Coronary artery (tissue), 2 donors: ENCODE data around the gene PTGES2.
A peak's percentile ranks its signal among the peaks of the same experiment; 100 is the strongest.
"Not testable (repeated sequence)": the region's sequence is repeated elsewhere in the genome, so short reads cannot be mapped to it uniquely, and the experiment has no call there.

Experiments
- DNase-seq: peaks from one replicate; pipeline ENCODE4 v3.0.0-alpha.2; 2017; ENCODE audit warnings: low spot score
- H3K27ac ChIP-seq, 2 donors: fragments of 200-600 bp; sonication (generic); one replicate each; pipeline ENCODE4 v1.5.1; 2016 to 2019
- H3K4me3 ChIP-seq: fragments of 200-600 bp; sonication (generic); 2 replicates; pipeline ENCODE4 v1.5.1; 2016; ENCODE audit warnings: mild to moderate bottlenecking, moderate library complexity
- TF ChIP-seq, protein P1 (sequence below): fragments of 200-600 bp; sonication (generic); IDR thresholded peaks from one replicate; pipeline ENCODE4 v1.5.1; 2019; ENCODE audit warnings: antibody characterized with exemption

PTGES2 gene

DNA sequence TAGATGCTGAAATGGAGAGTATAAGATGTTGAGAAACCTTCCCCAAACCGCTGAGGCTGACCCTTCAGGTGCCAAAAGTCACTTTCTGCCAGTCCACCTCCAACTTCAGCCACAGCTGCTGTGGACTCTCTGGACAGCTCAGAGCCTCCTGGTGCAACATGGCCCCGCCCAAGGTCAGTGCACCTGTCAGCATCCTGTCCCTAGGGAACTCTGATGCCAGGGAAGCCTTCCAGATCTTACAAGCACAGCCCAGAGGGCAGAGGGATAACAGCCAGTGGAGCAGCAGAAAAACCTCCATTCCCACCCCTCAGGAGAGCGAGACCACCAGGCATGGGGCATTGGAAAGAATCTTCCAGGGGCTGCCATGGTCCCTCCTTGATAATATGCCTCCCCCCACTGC lies 10.5 kb upstream of the PTGES2 start:
- TF ChIP-seq, protein P1, sequence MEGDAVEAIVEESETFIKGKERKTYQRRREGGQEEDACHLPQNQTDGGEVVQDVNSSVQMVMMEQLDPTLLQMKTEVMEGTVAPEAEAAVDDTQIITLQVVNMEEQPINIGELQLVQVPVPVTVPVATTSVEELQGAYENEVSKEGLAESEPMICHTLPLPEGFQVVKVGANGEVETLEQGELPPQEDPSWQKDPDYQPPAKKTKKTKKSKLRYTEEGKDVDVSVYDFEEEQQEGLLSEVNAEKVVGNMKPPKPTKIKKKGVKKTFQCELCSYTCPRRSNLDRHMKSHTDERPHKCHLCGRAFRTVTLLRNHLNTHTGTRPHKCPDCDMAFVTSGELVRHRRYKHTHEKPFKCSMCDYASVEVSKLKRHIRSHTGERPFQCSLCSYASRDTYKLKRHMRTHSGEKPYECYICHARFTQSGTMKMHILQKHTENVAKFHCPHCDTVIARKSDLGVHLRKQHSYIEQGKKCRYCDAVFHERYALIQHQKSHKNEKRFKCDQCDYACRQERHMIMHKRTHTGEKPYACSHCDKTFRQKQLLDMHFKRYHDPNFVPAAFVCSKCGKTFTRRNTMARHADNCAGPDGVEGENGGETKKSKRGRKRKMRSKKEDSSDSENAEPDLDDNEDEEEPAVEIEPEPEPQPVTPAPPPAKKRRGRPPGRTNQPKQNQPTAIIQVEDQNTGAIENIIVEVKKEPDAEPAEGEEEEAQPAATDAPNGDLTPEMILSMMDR = no peak
- no peak for DNase-seq
- Histone ChIP-seq H3K27ac (no peak overlapping the region), H3K4me3 (no peak overlapping the region)

DNA sequence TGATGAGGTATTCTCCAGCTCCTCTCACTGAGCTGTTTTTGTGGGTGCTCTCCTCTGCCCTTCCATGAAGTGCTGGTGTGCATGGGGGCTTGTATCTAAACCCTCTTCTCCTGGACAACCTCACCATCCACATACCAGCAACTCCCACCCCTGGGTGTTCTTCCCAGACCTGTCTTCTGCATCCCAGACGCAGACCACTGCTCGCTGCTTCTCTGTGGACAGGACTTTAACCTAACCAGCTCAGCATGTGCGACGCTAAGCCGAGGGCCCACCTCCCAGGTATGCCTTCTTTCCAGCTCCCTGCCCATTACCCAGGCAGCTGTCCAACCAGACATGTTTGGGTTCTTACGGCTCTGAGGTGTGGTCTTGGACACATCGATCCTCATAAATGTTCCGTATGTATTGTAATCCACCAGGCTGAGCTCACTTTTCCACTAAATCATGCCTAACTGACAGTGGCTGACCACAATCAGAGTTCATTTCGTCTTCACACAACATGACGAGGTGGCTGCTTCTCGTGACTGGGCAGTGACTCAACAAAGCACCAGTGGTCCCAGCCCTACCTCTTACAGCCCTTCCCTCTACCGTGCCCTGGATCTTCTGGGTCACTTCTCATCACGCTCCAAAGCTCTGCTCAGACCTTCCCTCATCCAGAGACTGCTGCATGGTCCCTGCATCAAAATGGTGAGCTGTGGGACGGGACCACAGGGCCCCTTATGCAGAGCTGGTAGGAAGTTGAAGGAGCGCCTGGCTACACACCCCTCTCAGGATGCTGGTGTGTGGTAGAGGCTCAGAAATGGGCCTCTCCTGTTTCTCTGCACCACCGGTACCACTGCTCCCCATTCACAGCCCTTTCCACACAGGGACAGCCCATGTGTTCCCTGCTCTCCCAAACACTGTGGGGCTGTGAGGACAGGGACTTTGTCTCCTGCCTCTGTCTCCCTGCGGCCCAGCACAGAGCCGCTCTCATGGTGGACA lies 9.6 kb upstream of the PTGES2 start:
- TF ChIP-seq, protein P1 = no peak
- no peak for DNase-seq
- Histone ChIP-seq H3K4me3 (no peak overlapping the region), H3K27ac (no peak overlapping the region)

DNA sequence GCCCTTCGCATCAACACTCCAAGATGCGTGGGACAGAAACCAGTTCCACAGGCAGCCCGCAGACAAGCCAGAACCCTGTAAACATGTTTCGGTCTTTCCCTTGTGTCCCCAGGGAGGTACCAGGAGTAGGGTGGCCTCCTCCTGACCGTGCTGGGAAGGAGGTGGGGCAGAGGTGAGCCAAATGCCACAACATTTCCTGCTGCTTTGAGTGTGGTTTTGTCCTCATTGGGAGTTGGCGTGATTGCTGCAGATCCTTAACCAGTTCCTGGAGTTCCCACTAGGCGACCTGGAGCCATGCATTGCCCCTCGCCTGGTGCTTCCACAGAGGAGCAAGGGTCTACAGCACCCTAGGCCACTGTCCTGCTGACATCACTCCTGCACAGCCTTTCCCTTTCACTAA lies 8.0 kb upstream of the PTGES2 start:
- H3K27ac ChIP-seq, DNase-seq: not testable (repeated sequence)

DNA sequence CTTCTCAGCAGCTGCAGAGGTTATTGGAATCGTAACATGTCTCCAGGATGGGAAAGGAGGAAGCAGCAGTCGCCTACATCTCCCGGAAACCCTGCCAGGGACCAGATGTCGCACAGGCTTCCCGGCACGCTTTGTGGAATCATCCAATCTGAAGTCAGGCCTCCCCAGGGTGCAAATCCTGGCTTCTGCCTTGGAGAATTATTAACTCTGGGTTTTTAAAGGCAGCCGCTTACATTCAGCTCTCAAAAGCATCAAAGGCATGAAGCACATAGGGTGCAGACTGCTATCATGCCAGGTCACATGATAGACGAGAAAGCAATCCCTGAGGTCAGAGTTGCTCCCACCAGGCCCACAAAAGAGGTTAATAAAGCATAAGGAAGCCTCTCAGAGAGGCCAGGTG lies 4.6 kb upstream of the PTGES2 start:
- not testable (repeated sequence) for DNase-seq, H3K27ac ChIP-seq, H3K4me3 ChIP-seq

More for the DNA sequence above, 8.0 kb upstream of the PTGES2 start:
- not testable (repeated sequence) for H3K4me3 ChIP-seq

DNA sequence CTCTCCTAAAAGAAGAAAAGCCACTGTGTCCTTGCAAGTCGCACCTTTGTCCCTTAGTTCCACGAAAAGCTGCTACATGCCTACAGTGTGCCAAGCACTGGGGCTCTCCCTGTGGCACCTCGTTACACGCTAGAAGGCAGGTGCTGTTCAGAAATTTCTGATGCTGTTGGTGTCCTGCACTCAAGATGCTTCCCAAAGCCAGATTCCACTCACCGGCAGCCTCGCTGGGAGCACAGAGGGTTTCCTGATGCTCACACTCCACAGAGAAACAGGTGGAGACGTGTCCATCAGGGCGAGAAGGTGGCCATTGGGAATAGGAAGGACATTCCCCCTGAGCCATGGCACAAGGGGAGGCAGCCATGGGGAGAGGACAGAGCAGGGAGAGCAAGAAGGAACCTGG lies 3.8 kb upstream of the PTGES2 start:
- H3K27ac ChIP-seq = not testable (repeated sequence)

DNA sequence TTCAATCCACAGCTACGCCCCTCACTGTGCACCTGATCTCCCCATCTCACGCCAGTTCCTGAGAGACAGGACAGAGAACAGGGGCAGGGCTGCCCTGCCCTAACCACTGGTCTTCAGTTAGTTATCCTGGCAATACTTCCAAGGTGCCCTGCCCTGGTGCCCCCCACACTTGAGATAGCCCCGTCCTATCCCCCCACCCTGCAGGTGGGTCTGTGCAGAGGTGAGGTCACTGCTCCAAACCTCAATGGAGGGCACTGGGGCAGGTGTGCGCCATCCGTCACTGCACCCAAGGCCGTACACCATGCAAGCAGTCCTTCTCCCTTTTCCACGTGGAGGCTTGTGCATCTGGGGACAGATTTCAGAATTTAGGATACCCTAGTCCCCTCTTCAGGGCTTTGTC lies 3.1 kb upstream of the PTGES2 start:
- not testable (repeated sequence) for H3K27ac ChIP-seq, DNase-seq, H3K4me3 ChIP-seq

More for the DNA sequence above, 3.8 kb upstream of the PTGES2 start:
- H3K4me3 ChIP-seq, DNase-seq: not testable (repeated sequence)

DNA sequence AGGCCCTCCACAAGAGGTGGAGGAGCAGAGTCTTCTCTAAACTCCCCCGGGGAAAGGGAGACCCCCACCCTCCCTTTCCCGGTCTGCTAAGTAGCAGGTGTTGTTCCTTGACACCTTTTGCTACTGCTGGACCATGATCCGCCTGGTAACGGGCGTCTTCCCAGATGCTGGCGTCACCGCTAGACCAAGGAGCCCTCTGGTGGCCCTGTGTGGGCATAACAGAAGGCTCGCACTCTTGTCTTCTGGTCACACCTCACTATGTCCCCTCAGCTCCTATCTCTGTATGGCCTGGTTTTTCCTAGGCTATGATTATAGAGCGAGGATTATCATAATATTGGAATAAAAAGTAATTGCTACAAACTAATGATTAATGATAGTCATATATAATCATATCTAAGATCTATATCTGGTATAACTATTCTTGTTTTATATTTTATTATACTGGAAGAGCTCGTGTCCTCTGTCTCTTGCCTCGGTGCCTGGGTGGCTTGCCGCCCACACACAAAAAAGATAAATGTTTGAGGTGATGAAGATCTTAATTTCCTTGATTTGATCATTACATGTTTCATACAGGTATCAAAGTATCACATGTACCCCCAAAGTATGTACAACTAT lies 2.6 kb upstream of the PTGES2 start:
- not testable (repeated sequence) for DNase-seq, H3K27ac ChIP-seq, H3K4me3 ChIP-seq
- TF ChIP-seq, protein P1 = peak; percentile 35

DNA sequence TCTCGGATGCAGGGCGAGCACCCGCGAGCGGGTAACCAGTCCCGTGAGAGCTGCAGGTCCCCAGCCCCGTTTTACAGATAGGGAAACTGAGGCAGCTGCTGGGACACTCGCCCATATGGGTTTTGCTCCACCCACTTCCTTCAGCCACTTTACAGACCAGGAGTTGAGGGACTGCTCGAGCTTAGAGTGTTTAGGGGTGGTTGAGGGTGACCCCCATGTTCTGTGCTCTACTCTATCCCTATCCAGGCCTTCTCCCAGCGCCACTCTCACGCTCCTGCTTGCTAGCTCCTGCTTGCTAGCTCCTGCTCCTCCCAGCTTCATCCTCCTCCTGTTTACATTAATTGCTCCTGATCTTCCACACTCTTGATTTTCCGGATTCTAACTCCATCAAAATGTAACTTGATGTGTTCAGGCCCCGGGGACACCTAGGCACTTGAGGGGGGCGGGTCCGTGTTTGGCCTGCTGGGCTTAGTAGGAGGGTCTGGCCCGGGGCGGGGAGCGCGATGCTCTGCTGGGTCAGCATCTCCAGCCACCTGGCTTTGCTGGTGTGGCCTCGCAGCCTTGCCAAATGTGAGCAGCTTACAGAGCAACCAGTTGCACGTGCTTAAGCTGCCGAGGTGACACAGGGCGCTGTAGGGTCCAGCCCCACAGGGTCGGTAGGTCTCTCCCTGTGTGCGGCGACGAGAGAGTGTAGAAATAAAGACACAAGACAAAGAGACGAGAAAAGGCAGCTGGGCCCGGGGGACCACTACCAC lies 1.5 kb upstream of the PTGES2 start:
- Histone ChIP-seq H3K27ac (peak overlapping the region; percentile 89 to 96), H3K4me3 (peak overlapping the region; percentile 100)
- TF ChIP-seq, protein P1 = no peak
- no peak for DNase-seq
